RWPE1 (cell line): ENCODE data around the gene LAMA3.

ENCODE experiments used
- CTCF ChIA-PET: fragments of 350-600 bp; sonication (Branson Sonifier 250); formaldehyde crosslinking; extraction: SDS; loops from one replicate; lab custom pipeline; 2021; lab: Yijun Ruan, JAX
- POLR2A ChIA-PET: fragments of 400-600 bp; formaldehyde crosslinking; extraction: SDS; loops from one replicate; lab custom pipeline; 2020; ENCODE audit warnings: antibody characterized with exemption; ENCODE audit not compliant: low non-redundant PET; lab: Yijun Ruan, JAX
- DNase-seq: peaks from one replicate; pipeline ENCODE4 v3.0.0; 2012; ENCODE audit warnings: low spot score
- H3K27ac ChIP-seq: fragments of 450-650 bp; 2 replicates; pipeline ENCODE4 v1.5.1; 2017
- TF ChIP-seq, protein P1 (sequence below): fragments of 450-650 bp; conservative IDR thresholded peaks from 2 replicates; pipeline ENCODE4 v1.5.1; 2017; ENCODE audit warnings: low read depth, mild to moderate bottlenecking

The LAMA3 gene

DNA sequence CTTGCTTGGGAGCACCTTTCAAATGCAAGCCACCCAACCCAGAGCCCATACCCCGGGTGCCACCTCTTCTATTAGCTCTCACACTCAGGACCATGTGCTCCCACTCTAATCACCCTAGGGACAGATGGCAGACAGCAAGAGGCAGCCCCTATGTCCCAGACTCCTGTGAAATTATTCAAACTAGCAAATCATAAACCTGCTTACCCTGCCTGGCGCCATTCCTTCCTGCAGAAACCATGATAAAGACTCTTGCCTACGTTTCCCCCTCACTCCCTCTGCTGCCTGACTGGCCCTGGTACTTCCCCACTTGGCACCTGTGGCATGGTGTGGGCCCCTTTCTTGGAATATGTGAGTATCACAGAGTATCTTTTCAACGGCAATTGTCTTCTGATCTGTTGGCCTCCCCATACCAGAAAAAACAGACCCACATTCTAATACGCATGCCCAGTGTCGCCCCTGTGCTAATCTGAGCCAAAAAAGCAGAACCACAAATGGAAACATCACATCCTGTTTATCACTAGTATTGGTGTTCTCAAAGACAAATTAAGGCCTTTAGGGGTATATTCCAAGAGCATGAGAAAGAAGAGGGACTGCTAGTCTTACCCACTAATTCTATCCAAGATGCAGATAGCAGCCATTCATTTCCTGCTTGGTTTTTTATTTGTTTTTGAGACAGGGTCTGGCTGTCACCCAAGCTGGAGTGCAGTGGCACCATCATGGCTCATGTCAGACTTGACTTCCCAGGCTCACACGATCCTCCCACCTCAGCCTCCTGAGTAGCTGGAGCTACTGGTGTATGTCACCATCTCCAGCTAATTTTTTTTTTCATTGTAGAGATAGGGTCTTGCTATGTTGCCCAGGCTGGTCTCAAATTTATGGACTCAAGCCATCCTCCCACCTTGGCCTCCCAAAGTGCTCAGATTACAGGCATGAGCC is 281.2 kb downstream of the LAMA3 start:
- POLR2A ChIA-PET = no interaction called here
- DNase-seq = no peak
- TF ChIP-seq, protein P1, sequence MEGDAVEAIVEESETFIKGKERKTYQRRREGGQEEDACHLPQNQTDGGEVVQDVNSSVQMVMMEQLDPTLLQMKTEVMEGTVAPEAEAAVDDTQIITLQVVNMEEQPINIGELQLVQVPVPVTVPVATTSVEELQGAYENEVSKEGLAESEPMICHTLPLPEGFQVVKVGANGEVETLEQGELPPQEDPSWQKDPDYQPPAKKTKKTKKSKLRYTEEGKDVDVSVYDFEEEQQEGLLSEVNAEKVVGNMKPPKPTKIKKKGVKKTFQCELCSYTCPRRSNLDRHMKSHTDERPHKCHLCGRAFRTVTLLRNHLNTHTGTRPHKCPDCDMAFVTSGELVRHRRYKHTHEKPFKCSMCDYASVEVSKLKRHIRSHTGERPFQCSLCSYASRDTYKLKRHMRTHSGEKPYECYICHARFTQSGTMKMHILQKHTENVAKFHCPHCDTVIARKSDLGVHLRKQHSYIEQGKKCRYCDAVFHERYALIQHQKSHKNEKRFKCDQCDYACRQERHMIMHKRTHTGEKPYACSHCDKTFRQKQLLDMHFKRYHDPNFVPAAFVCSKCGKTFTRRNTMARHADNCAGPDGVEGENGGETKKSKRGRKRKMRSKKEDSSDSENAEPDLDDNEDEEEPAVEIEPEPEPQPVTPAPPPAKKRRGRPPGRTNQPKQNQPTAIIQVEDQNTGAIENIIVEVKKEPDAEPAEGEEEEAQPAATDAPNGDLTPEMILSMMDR = no peak
- H3K27ac ChIP-seq = no peak overlapping the region
- CTCF ChIA-PET = no interaction called here

DNA sequence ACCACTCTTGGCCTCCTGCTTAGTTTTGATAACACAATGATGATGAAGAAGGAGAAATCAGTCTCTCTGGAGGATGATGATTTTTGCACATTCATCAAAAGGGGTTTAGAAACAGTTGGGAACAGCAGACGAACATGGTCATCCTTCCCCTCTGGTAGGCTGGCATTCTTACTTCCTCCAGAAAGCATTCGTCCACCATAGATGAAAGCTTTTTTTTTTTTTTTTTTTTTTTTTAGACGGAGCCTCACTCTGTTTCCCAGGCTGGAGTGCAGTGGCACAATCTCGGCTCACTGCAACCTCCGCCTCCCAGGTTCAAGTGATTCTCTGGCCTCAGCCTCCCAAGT is 281.8 kb downstream of the LAMA3 start:
- DNase-seq = no peak
- H3K27ac ChIP-seq = no peak overlapping the region
- ChIA-PET POLR2A (no interaction called here), CTCF (no interaction called here)
- TF ChIP-seq, protein P1 = no peak

DNA sequence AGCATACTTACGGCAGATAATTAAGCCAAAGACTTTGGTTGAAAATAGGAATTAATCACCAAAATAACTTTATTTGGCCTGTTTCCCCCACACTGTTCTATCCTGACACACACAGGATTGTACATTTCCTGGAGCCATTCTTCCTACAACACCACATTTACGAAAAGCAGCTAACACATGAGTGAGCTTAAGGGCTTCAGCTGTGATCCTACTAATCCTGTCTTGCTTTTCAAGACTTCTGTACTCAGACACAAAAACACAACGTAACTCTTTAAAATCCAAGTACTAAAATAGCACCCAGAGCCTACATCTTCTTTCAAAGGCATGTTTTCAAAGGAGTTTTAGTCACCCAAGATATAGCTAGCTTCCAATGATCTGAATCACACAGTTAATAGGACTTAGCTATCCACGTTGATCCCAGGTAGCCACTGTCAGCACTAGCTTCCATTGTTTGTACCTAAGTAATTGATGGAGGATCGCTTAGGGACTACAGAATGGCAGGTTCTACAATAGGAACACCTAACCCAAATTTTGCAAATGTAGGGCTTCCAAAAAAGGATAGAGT is 282.5 kb downstream of the LAMA3 start:
- ChIA-PET POLR2A (no interaction called here), CTCF (interaction anchor here (0.7 kb wide), 1 partner anchor 517 kb away, joined by 3 read pairs; no protein-coding TSS in a partner anchor)
- no peak for DNase-seq
- no peak overlapping the region for H3K27ac ChIP-seq
- TF ChIP-seq, protein P1 = no peak

DNA sequence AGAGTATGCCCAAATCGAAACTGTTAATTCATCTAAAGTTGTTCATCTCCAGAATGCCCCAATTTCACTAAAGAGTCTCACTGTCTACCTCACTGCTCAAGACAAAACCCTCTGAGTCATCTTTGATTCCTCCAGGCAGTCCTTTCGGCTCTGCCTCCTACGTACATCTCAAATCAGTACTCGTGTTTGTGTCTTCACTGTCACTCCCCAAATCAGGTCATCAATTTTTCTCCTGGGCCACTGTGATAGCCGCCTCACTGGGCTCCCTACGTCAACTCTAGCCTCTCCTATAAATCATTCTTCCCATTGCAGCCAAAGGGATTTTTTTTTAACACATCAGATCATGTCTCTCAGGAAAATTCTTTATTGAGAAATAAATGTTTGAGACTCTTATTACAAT is 283.2 kb downstream of the LAMA3 start:
- DNase-seq = no peak
- ChIA-PET CTCF (interaction anchor here (0.7 kb wide), 1 partner anchor 517 kb away, joined by 3 read pairs; no protein-coding TSS in a partner anchor), POLR2A (no interaction called here)
- TF ChIP-seq, protein P1 = no peak
- no peak overlapping the region for H3K27ac ChIP-seq

DNA sequence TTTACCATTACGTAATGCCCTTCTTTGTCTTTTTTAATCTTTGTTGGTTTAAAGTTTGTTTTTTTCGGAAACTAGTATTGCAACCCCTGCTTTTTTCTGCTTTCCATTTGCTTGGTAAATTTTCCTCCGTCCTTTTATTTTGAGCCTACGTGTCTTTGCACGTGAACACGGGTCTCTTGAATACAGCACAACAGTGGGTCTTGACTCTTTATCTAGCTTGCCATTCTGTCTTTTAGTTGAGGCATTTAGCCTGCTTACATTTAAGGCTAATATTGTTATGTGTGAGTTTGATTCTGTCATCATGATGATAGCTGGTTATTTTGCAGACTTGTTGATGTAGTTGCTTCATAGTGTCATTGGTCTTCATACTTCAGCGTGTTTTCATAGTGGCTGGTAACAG is 287.9 kb downstream of the LAMA3 start:
- CTCF ChIA-PET = no interaction called here
- TF ChIP-seq, protein P1 = no peak
- H3K27ac ChIP-seq = no peak overlapping the region
- POLR2A ChIA-PET = no interaction called here
- DNase-seq = no peak

DNA sequence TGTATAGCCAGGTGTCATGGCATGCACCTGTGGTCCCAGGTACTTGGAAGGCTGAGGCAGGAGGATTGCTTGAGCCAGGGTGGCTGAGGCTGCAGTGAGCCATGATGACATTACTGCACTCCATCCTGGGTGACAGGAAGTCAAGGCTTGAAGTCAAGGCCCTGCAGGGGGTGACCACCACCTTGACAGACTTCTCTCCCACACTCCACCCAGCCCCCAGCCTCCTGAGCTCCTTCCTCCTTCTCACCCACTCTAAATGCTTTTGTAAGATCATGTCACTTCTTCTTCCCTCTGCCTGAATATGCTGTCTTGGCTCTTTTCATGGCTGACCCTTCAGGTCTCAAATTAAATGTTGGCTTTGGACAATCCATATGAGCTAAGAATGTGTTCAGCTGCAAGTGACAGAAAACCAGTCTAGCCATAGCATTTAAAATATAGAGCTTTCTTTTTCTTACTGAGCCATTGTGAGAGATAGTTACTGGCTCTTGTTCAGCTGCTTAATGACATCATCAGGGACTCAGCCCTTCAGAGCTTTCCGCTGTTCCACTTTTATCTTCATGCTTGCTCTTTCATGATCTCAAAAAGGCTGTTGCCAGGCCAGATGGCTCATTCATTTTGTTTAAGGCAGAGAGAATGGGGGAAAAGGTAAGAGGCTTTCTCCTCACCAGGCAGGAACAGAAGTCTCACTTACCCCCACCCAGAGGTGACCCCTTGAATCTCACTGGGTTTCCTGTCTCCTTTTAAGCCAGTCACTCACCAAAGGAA is 288.6 kb downstream of the LAMA3 start:
- H3K27ac ChIP-seq = no peak overlapping the region
- POLR2A ChIA-PET = no interaction called here
- CTCF ChIA-PET = no interaction called here
- no peak for DNase-seq
- TF ChIP-seq, protein P1 = no peak
